ENCODE data around the gene TANC1. TPM values are rescaled to one million over a fixed set of nuclear protein-coding genes. Genes with fewer than 3 reads are reported as not detected.
A peak's percentile ranks its signal among the peaks of the same experiment; 100 is the strongest.

Gene TANC1
- total RNA-seq, 6 experiments from 2014 or later: 22.4 to 27.7 (median 23.1) TPM

GRCh38 chr2:159073256-159073655 lies 104.8 kb downstream of the TANC1 start:
- DNase-seq: peak; percentile 47
- H3K27ac Mint-ChIP-seq: peak overlapping the region; percentile 92

GRCh38 chr2:159074605-159075004 lies 106.2 kb downstream of the TANC1 start:
- no peak overlapping the region for H3K27ac Mint-ChIP-seq
- no peaks in the 10 kb centered on the region for H3K9me3 Mint-ChIP-seq
- no peak for DNase-seq
- peaks cover 2% of the 10 kb centered on the region; the same call in 1 of the 2 replicates for H3K27me3 Mint-ChIP-seq (ENCODE audit: insufficient read depth)
- H3K36me3 Mint-ChIP-seq (ENCODE audit: low read depth): peaks cover 13% of the 10 kb centered on the region
- H3K4me1 Mint-ChIP-seq (ENCODE audit: low read depth): peaks cover 93% of the 10 kb centered on the region
- no peak overlapping the region for H3K4me3 Mint-ChIP-seq
- TF ChIP-seq CTCF (IDR thresholded peaks at IDR 0.05): no peak

More at GRCh38 chr2:159073256-159073655, 104.8 kb downstream of the TANC1 start:
- Mint-ChIP-seq H3K4me1 (ENCODE audit: low read depth) (peaks cover 95% of the 10 kb centered on the region), H3K36me3 (ENCODE audit: low read depth) (peaks cover 13% of the 10 kb centered on the region), H3K4me3 (peak overlapping the region; percentile 77), H3K27me3 (ENCODE audit: insufficient read depth) (peaks cover 2% of the 10 kb centered on the region; the same call in 1 of the 2 replicates), H3K9me3 (no peaks in the 10 kb centered on the region)
- no peak for TF ChIP-seq CTCF (IDR thresholded peaks at IDR 0.05)

- peaks cover 82% of the 10 kb centered on the region for H3K4me1 Mint-ChIP-seq (ENCODE audit: low read depth)
- H3K9me3 Mint-ChIP-seq: no peaks in the 10 kb centered on the region
- DNase-seq: no peak
- peak overlapping the region; percentile 33; the same call in 1 of the 2 replicates for H3K4me3 Mint-ChIP-seq
- peaks cover 7% of the 10 kb centered on the region for H3K36me3 Mint-ChIP-seq (ENCODE audit: low read depth)
- peaks cover 2% of the 10 kb centered on the region; the same call in 1 of the 2 replicates for H3K27me3 Mint-ChIP-seq (ENCODE audit: insufficient read depth)
- peak overlapping the region; percentile 54 for H3K27ac Mint-ChIP-seq
- no peak for TF ChIP-seq CTCF (IDR thresholded peaks at IDR 0.05)
Observed at GRCh38 chr2:159075727-159076126, 107.3 kb downstream of the TANC1 start.

GRCh38 chr2:159076241-159076640 lies 107.8 kb downstream of the TANC1 start:
- Mint-ChIP-seq H3K27me3 (ENCODE audit: insufficient read depth) (peaks cover 2% of the 10 kb centered on the region; the same call in 1 of the 2 replicates), H3K4me3 (peak overlapping the region; percentile 42), H3K9me3 (no peaks in the 10 kb centered on the region), H3K36me3 (ENCODE audit: low read depth) (0 out of 2 replicates have a peak, but pooled peaks cover 3% of the 10 kb centered on the region), H3K4me1 (ENCODE audit: low read depth) (peaks cover 77% of the 10 kb centered on the region), H3K27ac (peak overlapping the region; percentile 54)
- TF ChIP-seq CTCF (IDR thresholded peaks at IDR 0.05): no peak
- DNase-seq: peak; percentile 59

GRCh38 chr2:159077869-159078268 lies 109.4 kb downstream of the TANC1 start:
- no peaks in the 10 kb centered on the region for H3K36me3 Mint-ChIP-seq (ENCODE audit: low read depth)
- no peak overlapping the region for H3K4me3 Mint-ChIP-seq
- no peak for TF ChIP-seq CTCF (IDR thresholded peaks at IDR 0.05)
- H3K27me3 Mint-ChIP-seq (ENCODE audit: insufficient read depth): peaks cover 2% of the 10 kb centered on the region; the same call in 1 of the 2 replicates
- no peaks in the 10 kb centered on the region for H3K9me3 Mint-ChIP-seq
- peaks cover 60% of the 10 kb centered on the region for H3K4me1 Mint-ChIP-seq (ENCODE audit: low read depth)
- H3K27ac Mint-ChIP-seq: no peak overlapping the region
- no peak for DNase-seq
